Esophagus mucosa (tissue), 1 donor: ENCODE measurements around the gene PCID2. TPM values are rescaled to one million over a fixed set of nuclear protein-coding genes. Genes with fewer than 3 reads are reported as not detected.

ENCODE experiments used
- ATAC-seq: fragments of 200-7000 bp; cut with Tn5 transposase; one replicate; pipeline ENCODE4 v1.9.1; 2020
- total RNA-seq: library from RNA; stranded (reverse); gene quantifications from one replicate; pipeline ENCODE4 v1.2.4, GENCODE V29; 2023
- donor health status: DM: yes; HTN: yes; CAD: no.

Gene PCID2
- total RNA-seq, 1 donor from 2014 or later: 23.1 TPM

DNA sequence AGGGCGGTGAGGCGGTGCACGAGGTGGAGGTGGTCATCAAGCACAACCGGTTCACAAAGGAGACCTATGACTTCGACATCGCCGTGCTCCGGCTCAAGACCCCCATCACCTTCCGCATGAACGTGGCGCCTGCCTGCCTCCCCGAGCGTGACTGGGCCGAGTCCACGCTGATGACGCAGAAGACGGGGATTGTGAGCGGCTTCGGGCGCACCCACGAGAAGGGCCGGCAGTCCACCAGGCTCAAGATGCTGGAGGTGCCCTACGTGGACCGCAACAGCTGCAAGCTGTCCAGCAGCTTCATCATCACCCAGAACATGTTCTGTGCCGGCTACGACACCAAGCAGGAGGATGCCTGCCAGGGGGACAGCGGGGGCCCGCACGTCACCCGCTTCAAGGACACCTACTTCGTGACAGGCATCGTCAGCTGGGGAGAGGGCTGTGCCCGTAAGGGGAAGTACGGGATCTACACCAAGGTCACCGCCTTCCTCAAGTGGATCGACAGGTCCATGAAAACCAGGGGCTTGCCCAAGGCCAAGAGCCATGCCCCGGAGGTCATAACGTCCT, 59.4 kb downstream of the PCID2 start:
- no peak for ATAC-seq

DNA sequence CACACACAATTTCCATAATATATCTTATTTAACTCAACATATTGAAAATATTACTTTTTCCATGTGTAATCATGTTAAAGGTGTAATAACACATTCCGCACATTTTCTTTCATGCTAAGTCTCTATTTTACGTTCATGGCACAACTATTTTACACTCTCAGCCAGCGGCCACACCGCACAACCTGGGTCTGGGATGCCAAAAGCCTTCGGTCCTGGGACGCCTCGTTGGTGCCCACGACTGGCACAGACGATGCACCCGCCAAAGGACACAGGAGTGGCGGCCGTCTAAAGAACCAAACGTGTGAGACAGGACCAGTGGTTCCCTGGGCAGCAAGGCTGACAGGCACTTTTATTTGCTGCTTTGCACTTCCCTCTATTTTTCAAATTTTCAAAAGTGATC, 60.1 kb downstream of the PCID2 start:
- ATAC-seq: no peak

DNA sequence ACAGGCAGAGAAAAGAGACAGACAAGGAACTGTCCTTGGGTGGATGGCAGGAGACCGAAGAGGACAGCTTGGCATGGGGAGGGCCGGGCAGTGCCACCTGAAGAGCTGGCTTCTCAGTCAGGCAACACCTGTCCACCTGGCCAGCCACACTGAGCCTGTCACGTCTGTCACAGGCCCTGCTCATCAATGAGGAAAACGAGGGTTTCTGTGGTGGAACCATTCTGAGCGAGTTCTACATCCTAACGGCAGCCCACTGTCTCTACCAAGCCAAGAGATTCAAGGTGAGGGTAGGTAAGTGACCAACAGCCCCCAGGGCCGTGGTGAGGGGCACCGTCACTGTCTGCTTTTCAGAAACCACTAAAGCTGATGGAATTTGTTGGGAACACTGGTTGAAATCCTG, 61.3 kb downstream of the PCID2 start:
- no peak for ATAC-seq

DNA sequence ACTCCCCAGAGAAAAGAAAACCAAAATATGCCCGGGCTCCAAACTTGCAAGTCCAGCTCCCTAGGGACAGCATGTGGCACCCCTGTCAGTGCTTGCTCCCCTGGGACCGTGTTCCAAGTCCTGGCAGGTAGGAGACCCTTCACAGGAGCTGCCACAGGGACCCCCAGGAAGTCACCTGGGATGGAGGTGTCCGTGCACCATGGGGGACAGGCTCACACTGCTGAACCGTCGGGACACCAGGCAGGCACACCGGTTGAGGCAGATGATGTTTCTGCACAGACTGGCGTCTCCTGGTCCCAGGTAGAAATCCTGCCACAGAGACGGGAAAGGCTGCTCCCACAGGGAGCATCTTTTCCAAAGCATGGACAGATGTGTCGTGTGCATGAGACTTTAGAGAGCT, 61.7 kb downstream of the PCID2 start:
- ATAC-seq: no peak

DNA sequence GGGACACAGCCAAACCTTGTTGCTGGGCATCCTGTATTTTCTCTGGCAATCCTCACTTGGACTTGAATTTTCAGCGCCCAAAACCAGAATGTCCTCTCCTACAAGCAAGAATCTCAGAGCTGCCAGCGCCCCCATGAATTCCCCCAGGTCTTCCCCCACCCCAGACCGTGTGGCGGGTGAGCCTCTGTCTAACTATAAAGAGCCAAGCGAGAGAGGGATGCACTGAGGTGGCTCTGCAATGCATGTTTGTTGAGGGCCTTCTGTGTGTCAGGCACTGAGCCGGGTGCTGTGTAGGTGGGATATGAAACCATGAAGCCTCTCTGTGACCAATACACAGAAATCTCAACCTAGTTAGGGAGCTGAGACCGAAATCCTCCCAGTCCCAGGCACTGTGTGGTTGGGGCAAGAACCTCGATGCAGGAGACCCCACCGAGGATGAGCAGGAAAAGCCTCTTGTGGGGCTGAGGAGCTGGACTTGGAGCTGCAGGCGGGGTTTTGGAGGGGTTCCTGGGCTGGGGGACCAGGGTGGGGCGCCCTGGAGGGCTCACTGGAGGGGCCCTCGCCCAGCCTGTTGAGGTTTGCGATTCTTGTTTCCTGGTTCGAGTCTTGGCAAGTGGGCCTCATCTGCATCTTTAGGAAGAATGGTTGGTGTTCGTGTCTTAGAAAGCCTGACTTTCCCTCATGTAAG, 62.4 kb downstream of the PCID2 start:
- no peak for ATAC-seq

DNA sequence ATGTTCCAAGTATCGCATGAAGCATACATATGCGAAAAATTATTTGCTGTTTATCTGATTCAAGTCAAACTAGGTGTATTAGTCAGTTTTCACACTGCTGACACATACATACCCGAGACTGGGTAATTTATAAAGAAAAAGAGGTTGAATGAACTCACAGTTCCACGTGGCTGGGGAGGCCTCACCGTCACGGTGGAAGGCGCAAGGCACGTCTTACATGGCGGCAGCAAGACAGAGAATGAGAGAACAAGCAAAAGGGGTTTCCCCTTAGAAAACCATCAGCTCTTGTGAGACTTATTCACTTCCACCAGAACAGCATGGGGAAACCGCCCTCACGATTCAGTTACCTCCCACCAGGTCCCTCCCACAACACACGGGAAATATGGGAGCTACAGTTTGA, 63.0 kb downstream of the PCID2 start:
- ATAC-seq: no peak

DNA sequence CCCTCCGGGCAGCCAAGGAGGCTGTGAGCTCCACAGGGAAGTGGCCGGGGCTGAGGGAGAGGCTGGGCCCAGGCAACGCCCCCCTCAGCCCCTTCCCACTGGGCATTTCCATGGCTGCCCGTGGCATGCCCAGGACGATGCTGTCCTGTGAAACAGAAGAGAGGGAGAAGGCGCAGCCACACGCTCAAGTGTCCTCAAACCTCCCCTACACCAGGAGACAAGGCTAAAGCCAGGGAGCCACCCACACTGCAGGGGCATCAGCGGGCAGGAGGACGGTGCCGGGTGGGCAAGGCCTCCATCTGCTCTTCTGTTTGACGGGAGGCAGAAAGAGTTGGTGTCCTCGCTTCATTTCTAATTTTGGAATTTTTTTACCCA, 64.2 kb downstream of the PCID2 start:
- ATAC-seq: no peak

DNA sequence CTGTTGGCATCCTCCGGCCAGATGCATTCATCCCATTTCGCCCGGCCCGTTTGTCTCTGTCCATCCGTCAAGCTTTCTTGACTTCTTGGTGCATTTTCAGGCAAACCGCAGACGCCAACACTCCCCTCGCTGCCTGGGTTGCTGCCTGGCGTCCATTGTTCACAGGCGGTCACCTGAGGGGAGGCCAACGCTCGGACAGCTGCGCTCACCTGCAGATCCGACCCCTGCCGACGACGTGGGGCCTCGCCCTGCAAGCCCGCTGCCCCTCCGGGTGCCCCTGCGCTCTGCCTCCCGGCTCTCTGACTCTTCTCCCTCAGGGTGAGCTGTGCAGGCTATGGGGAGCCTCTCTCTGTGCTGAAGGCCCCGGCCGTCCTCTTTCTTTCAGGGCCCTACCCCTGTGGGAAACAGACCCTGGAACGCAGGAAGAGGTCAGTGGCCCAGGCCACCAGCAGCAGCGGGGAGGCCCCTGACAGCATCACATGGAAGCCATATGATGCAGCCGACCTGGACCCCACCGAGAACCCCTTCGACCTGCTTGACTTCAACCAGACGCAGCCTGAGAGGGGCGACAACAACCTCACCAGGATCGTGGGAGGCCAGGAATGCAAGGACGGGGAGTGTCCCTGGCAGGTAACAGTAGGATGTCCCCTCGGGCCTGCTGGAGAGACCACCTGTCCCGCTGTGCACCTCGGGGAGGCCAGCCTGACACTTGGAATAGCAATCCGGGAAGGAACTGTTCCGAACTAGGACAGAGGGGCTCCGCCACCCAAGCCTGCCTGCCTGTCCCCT, 64.8 kb downstream of the PCID2 start:
- no peak for ATAC-seq

DNA sequence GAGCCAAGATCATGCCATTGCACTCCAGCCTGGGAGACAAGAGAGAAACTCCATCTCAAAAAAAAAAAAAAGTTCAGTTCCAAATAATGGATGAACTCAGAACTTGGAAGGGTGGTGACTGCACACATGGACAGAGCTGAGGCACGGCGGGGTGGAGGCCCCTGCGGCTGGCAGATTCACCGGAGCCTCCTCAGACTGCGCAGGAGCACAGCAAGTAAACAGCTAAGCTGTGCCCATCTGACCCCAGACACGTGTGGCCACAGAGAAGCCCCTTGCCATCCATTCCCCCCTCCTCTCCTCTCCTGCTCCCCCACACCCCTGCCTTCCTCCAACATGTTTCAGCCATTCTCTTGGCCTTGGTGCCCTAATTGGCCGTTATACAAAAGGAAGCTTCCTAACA, 65.6 kb downstream of the PCID2 start:
- no peak for ATAC-seq

DNA sequence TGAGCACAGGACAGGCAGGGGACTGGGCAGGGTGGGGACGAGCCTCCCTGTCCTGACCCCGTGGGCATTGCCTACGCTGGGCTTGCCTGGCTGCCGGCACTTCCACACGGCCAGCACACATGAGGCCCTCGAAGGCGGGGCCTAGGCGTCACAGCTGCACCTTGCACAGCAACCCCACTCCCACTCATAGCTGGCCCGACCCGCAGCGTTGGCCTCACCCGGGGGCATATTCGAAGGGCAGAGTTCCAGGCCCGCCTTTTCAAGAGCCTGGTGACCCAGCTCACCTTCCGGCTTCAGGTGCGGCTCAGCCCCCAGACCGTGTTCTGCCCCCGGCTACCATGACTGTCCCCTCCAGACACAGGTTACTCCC, 66.9 kb downstream of the PCID2 start:
- ATAC-seq: no peak

DNA sequence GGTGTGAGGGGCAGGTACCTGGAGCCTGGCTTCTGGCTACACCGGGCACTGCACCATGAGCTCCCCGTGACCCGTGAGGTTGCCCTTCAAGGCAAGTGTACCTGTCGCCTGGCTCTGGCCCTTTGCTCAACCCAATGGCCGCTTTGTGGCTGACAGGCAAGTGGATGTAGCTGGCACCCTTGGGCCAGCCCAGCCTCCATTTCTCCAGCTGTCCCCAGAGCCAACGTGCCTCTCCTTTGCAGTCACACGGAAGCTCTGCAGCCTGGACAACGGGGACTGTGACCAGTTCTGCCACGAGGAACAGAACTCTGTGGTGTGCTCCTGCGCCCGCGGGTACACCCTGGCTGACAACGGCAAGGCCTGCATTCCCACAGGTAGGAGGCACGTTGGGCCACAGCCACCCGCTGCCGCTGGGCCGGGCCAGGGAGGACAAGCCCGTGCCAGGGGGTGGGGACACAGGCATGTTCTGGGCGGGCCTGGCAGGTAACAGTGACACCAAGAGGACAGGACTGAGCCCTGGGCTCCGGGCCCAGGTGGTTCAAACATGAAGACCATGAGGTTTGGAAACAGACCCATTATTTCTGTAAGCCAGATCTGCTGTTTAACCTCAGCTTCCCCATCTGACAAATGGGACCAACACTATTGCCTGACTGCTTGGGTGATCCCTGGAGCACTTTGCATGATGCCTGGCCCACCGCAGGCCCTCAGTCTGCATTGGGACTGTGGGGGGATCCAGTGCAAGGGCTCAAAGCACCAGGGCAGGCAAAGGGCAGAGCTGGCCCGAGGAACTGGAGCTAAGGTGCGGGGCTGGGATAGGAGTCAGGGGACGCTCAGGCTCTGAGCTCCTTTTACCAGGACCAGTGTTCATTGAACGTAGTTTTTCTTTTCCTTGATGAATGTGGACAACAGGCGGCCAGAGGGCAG, 67.5 kb downstream of the PCID2 start:
- ATAC-seq: peak; percentile 66

DNA sequence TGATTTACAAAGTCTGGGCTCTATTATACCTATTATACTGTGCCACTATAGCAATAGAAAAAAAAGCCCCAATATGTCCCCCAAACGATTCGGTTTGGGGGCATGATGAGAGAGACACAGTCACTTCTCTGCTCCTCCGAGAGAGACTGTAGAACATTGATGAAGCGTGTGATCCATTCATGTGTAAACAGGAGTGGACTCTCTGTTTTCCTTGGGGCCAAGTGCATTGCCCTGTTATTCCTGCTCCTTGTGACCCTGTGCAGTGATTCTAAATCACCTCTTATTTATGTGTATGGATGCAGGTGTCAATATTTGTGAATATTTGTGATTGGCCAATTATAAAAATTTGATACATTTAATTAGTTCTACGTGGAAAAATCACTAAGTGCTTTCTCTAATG, 68.9 kb downstream of the PCID2 start:
- no peak for ATAC-seq

DNA sequence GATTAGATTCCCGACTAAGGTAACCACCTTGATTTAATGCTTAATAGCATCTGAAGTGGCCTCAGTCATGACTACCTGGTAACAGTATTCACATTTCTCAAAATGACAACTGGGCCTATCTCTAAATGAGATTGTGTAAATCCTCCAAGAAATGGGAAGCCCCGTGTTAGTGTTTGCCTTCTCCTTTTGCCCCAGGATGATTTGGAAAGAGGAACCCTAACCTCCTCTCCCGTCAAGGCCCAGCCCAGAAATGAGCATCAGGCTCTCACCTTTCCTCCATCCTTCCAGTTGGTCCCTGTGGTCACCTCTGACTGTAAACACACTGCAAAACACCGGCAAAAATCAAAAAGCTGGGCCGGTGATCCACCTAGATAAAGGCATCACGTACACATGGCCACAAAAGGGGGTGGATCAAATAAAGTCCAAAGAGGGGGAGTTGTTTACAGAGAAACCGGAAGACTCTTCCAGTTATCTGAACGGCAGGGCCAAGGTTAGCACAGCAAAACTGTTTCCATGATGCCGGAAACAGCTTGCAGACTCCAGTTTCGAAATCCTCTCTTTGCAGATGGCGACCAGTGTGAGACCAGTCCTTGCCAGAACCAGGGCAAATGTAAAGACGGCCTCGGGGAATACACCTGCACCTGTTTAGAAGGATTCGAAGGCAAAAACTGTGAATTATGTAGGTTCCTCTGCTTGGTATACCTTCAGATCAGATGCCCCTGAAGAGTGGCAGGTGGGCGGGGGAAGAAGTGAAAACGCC, 69.5 kb downstream of the PCID2 start:
- no peak for ATAC-seq

DNA sequence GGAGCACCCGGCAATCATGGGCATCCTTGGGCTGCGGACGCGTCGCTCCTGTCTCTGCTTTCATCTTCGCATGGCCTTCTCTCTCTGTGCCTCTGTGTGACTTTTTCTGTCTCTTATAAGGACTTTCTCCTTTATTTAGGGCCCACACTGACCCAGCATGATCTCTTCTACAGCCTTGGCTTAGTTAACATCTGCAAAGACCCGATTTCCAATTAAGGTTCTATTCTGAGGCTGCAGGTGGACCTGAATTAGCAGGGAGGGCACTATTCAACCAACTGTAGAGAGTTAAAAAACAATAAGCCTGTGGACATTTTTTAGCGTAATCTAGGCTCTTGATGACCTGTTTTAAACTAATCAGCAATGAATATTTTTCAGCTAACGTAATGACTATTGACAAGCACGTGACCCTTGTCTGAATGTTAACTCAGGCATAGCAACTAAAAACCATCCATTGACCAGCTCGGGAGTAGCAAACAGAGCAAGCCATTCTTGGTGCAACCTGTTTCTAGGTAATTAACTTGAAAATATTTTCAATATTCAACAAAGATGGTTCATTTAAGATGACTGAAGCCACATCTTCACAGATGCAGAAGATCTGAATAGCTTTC, 70.7 kb downstream of the PCID2 start:
- ATAC-seq: no peak

DNA sequence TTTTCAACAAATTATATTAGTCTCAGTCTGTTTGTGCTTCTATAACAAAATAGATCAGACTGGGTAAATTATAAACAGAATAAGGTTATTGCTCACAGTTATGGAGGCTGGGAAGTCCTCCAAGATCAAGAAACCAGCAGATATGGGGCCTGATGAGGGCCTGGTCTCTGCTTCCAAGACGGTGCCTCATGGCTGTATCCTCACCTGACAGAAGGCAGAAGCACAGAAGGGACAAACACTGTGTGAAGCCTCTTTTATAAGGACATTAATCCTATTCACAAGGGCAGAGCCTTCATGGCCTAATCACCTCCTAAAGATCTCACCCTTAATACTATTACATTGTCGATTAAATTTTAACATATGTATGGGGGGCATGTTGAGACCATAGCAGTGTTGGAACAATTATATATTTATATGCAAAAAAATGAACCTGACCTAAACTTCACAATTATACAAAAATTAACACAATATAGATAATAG, 73.1 kb downstream of the PCID2 start:
- no peak for ATAC-seq

DNA sequence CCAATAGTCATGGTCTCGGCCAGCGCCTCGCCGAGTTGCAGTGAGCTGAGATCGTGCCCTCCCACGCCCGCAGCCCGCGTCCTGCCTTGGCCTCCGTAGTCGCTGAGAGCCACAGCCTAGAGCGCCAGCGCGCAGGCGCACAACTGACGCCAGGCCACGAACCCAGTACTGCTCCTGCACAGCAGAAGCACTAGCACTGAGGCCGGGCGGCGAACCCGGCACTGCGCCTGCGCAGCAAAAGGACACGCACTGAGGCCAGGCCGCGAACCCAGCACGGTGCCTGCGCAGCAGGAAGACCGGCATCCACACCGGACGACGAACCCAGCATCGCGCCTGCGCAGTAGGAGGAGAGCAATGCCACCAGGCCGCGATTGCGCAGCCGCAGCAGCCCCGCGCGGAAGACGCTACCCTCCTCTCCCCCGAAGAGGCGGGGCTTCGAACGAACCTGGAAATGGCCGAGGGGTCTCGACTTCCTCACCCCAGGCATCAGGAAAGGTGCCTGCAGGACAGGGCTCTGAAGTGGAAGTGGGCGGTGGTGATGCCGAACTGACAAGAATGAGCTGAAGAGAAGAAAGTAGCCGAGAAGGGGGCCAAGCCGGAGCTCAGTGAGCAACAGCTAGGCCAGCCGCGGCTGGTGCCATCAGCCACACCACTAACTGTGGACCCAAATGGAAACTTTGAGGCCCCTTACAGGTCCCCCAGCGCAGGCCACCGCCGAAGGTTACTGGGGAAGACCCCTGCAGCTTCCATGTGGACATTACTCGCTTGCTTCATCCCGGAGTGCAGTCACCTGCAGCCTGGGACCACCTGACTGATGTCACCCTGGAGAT, 78.3 kb downstream of the PCID2 start:
- ATAC-seq: no peak

DNA sequence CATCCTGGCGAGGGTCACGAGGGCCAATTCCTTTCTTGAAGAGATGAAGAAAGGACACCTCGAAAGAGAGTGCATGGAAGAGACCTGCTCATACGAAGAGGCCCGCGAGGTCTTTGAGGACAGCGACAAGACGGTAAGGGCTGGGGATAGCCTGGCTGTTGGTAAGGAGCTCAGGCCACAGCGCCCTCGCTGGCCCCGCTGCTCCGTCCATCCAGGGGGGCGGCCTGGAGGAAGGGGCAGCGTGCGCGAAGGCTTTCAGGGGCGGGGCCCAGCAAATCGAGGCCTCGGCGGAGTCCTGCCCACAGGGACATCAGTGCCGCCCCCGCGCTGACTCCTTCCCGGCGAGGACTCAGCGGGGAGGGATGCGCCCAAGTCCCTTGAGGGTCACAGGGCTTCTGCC, 79.0 kb downstream of the PCID2 start:
- no peak for ATAC-seq
